GM18499 (cell line): ENCODE results near the gene GADD45G.

Experiments
- ATAC-seq: cut with Tn5 transposase; IDR thresholded peaks from one replicate; pipeline ENCODE4 v1.9.1; 2021; ENCODE audit warnings: moderate number of reproducible peaks; ENCODE audit not compliant: insufficient read depth, unreplicated experiment

GADD45G gene

DNA sequence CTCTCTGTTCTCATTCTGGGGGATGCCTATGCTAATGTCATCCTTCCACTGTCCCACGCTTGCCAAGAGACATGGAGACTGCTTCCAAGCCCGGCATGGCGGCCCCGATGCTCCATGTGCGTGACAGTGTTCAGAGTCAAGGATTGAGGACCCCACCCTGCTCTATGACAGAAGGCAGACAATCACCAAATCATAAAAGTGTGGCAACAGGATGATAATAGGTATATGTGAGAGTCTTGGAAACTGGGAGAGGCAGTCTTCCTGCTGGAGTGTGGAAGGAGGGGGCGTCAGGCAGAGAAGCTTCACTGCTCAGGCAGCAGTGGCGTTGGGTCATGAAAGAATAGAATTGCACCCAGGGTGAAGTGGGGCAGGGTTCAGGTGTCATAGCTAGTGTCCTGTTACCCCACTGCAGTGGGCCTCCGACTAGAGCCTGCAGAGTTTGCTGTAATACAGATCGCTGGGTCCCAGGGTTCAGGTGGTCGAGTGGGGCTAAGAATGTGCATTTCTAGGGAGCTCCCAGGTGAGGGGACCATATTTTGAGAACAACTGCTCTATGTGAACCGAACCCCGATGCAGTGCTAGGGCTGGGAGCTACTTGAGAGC lies 12.5 kb upstream of the GADD45G start:
- ATAC-seq: no peak

DNA sequence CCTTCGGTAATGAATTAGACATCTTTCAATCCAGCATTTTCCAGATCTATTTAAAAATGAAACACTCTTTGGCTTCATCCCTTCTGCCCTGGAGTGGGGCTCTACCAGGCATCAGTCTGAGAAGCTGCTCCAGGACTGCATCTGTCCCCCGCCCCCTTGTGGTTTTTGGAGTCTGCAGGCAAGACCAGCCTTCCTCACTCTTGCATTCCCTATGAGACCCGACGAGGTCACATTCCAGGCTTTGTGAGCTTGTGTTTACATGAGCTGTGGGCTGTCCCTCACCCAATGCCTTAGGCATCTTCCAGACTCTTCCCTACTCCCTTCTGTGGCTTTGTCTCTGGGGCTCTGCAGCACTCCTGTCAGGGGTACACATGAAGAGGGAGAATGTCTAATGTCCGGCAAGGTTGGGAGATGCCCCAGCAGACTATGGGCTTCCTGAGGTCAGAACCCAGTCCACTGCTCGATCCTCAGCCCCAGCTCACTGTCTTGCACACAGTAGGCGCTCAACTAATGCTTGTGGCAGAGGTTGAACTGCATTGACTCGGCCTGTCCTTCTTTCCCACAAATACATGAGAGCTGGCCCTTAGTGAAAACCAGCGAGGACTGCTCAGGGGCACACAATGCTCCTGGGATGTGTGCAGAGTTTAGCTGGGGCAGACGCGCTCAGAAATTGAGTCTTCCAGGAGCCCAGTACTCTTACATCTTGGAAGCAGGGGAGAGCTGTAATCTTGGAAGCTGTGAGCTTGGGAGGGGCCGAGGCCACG lies 11.7 kb upstream of the GADD45G start:
- ATAC-seq: no peak

DNA sequence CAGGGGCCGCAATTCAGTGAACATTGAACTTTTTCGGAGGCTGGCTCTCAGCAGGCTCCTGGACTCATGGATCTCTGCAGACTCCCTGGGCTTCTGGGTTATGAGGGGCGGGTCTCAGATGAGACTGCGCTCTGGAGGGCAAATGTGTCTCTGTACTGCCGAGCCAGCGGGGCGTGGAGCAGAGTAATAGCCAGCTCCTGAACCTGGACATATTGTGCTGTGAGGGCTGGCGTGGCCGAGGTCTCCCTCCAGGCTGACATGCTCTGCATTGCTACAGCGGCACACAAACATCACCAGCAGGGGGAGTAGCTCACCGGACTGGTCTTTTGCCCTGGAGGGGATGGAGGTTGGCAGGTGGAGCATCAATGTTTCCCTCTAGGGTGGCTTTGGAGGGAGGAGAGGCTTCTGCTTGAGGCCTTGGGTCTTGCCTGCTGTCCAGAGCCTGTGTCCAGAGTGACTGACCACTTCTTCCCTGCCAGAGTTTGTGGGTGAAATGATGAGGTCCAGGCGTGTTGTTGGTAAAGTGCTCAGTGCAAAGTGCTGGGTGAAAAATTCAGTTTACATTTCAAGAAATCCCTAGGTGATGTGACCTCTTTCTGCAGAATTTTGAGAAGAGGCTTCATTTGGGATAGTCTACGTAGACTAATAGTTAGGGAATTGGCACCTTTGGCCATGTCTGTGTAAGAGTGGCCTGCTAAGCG lies 10.9 kb upstream of the GADD45G start:
- no peak for ATAC-seq

DNA sequence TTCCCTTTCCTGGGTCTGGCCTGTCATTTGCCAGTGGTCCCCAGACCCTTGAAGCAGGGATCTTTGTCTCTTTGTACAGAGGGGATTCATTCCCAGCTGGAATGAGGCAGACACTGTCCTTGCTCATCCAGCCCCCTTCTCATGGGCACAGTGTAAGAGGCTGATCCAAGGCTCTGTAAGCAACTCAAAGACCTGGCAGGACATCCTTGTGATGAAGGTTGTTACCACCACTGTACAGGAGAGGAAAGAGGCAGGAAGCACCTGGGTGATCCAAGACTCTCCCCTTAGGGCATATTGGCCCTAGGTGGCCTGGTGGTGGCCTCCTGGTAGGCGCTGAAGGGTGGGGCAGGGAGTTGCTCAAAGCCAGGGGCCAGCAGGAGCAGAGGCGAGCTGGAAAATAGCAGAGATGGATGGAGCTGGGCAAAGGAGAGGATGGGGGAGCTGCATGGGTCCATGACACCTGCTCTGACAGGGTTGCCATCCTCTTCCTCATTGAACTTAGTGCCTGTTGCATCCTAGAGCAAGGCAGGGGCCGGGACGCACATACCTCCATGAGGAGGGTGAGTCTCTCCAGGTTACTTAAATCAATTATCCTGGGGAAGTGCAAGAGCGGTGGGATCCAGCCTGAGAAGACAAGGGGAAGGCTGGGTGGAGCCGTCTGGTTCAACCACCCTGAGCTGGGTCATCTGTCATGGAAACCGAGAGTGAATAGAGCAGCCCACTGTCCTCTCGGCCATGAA lies 9.8 kb upstream of the GADD45G start:
- ATAC-seq: no peak

DNA sequence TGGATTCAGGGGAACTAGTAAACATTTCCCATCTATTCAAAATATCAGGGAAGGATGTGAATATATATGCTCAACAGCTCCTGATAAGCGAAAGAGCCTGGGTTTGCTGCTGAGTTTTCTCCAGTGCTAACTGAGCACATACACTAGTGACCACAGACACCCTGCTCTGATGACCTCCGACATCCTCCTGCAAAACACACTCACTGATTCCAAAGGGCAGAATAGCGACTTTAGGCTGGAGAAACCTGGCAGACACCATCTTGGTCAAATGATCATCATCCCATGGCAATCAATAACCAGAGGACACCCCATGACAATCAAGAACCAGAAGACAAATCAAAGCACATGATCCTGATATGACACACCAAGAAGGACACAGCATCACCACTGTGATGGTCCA lies 9.2 kb upstream of the GADD45G start:
- ATAC-seq: no peak

DNA sequence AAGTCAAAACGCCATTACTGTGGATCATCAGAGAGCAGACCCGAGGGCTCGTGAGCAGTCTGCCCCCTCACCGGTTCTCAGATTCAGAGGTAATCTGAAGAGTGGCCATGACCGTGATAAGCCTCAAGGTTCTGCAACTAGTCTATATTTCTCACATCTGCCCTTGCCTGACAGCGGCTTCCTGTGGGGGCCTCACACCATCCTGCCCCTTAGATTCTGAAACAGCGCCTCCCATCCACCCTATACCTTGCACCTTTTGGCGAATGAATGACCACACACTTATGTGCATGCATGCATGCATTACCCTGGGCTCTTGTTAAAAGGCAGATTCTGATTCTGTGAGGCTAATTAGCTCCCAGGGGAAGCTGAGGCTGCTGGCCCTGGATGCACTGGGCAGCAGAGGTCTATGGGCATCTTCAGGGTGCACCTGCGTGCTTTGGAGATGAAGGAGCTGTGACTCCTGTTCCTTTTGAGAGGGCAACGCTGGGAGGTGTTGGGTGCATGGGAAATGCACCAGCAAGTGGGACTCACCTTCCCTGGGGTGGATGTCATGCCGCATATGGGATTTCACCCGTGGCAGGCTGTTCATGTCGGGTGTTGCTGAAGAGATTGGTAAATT lies 7.8 kb upstream of the GADD45G start:
- ATAC-seq: no peak

GRCh38 chr9:89597711-89598362 lies 7.0 kb upstream of the GADD45G start:
- ATAC-seq: no peak

DNA sequence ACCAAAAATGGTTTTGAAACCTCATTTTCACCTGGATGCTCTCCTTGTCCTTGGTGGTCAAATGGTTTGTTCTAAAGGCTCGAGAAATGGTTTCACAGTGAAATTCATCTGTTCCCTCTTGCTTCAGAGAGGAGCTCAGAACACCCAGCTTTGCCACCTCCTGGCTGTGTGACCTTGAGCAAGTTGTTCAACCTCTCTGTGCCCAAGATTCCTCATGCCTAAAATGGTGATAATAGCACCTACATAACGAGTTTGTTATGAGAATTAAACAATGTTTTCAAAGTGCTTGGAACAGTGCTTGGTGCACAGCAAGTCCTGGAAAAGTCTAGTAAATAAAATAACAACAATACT lies 6.5 kb upstream of the GADD45G start:
- ATAC-seq: no peak

DNA sequence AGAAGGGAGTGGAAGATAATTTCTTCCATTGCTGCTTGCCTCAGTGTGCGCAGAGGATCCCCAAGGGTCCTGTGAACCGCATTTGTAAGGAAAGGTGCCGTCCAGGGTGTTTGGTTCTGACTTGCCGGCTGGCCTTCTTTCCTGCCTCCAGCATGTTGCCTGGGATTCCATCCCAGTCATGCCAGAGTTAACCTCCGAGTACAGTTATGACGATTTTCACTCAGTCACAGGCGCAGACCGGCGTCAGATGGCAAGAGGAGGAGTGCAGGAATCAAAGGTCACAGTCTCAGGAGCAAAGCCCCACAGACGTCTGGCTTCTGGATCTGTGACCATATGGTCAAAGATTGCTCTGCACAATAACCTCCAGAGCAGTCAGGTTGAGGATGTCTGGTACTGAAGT lies 5.9 kb upstream of the GADD45G start:
- no peak for ATAC-seq

DNA sequence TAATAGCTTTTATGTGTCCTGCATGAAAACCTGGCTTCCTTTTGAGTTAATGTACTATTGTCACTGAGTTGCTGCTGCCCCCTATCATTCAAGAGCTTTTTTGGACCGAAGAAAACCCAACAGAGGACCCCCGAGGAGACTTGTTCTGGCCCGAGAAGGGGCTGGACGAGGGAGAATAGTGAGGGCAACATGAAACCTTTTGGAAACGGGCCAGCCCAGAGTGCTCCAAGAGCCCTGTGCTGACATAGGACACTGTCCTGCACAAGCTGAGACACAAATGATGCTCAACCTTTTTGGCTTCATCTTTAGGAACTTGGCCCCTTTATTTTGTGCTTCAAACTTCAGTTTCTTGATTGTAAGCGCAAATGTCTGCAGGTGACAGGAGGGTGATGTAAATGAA lies 4.0 kb upstream of the GADD45G start:
- no peak for ATAC-seq

- no peak for ATAC-seq
Measured at GRCh38 chr9:89601306-89601705, 3.5 kb upstream of the GADD45G start.

DNA sequence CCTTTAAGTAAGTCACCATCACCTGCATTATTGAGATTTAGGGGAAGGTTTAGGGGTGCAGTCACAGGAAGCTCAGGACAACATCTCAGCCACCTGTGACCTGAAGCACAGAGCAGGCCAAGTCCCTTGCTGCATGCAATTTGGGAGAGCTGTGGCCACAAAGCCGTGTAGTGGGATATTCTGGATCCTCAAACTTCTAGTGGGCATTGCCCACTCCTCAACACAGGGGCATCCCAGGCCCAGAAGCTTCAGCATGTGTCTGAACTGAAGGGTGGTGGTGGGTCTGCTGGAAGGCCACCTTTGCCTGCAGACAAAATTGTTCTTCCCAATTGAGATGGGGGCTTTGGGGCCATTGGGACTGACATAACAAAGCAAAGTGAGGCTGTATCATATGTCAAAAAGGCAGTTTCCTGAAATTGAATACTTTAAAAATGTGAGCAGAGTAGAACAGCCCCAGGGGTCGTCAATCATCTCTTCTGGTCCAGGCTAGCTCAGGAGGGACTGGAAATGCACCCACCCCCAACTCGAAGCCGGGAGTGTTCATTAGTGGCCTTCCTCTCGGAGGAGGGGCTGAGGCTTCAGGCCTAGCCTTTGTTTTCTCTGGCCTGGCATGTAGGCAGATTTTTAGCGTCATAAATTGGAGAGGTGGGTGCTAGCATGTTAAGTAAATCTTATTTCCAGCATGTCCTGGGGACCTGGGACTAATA lies 2.8 kb upstream of the GADD45G start:
- ATAC-seq: no peak

DNA sequence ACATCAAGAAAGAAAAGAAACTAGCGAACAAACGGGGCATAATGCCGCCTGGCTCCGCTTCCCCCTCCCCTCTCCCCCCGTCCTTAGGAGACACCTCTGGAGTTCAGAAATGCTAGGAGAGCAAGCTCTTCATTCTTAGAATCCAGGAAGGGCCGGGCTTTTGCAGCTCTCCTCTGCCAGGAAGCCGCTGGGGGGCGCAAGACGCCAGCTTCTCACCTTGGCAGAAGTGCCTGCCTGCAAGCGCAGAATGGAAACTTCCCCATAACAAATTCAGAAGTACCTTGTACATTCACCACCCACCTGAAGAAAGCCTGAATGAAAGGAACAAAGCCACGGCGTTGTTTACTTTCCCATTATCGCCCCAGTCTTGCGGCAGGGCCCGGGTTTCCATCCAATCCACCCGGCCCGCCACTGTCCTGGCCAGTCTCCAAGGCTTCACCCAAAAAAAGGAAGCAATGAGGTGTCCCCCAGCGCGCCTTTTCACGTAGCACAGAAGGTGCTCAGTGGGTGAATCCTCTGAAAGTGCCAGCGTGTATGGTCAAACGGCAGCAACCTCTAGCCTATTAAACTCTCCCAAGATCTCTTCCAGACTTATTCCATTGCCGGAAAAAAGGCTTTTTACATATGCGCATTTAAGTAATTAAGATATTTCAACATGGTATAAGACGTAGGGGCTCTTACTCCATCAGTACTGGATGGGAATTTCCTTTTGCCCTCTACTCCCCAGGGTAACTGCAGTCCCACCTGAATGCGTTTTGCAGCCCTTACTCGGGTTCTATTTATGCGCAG lies 1.6 kb upstream of the GADD45G start:
- no peak for ATAC-seq

- no peak for ATAC-seq
Measured at GRCh38 chr9:89603767-89604665, 796 bp upstream of the GADD45G start.

GRCh38 chr9:89605465-89606048 lies 745 bp downstream of the GADD45G start:
- ATAC-seq: no peak

GRCh38 chr9:89606049-89606623 lies 1.3 kb downstream of the GADD45G start:
- no peak for ATAC-seq
